HCT116 (cell line): ENCODE results near the gene TNFAIP2. TPM values are rescaled to one million over a fixed set of nuclear protein-coding genes. Genes with fewer than 3 reads are reported as not detected.

ENCODE experiments used
- ATAC-seq: fragments of 200-7000 bp; cut with Tn5 transposase; 2 replicates; pipeline ENCODE4 v1.9.1; 2020; ENCODE audit warnings: mild to moderate bottlenecking, moderate library complexity
- BruUV-seq: library from RNA; stranded (reverse); fragments of 400-500 nt; replicated peaks from 2 replicates; lab custom pipeline; 2021; lab: Mats Ljungman, UMichigan
- CTCF ChIA-PET: fragments of 300-600 bp; sonication (Branson Sonifier 250); formaldehyde crosslinking; loops from one replicate; lab custom pipeline; 2021; ENCODE audit warnings: antibody characterized with exemption; lab: Charles Lee
- POLR2A ChIA-PET: fragments of 300-600, 350-600 bp; sonication (Branson Sonifier 250); formaldehyde crosslinking; loops from one replicate; lab custom pipeline; 2021; ENCODE audit warnings: antibody characterized with exemption; lab: Charles Lee
- RAD21 ChIA-PET, 2 experiments: fragments of 300-600 bp; sonication (Branson Sonifier 250); formaldehyde crosslinking; loops; one replicate each; lab custom pipeline; 2023; ENCODE audit warnings: low total read pairs in 2 of 2; ENCODE audit not compliant: uncharacterized antibody in 2 of 2, unreplicated experiment in 2 of 2, low non-redundant PET in 1 of 2; lab: Charles Lee
- DNase-seq: peaks from one replicate; pipeline ENCODE4 v3.0.0-alpha.2; 2010; ENCODE audit warnings: low read depth, low spot score
- H2AFZ ChIP-seq: fragments of 200-600 bp; shearing (Covaris generic), sonication (generic); 2 replicates; pipeline ENCODE4 v1.6.1; 2017; ENCODE audit warnings: low read depth, mixed run types, mixed read lengths, antibody characterized with exemption, low read length; ENCODE audit not compliant: poor library complexity, severe bottlenecking
- H3K27ac ChIP-seq: 2 replicates; pipeline ENCODE4 v1.5.1; 2012; ENCODE audit warnings: low read depth, low read length
- H3K27me3 ChIP-seq: fragments of 200-600 bp; sonication (generic); 2 replicates; pipeline ENCODE4 v1.6.1; 2016; ENCODE audit warnings: mixed run types, low read length, mixed read lengths; ENCODE audit not compliant: insufficient read depth
- H3K36me3 ChIP-seq, 2 experiments: fragments of 200-500 bp in 1 of 2; fragments of 200-600 bp in 1 of 2; sonication (Bioruptor generic) in 1 of 2; sonication (generic) in 1 of 2; 2 replicates each; pipeline versions ENCODE4 v1.5.1 to v1.6.1; 2014 to 2016; ENCODE audit warnings: low read length in 2 of 2, inconsistent platforms in 1 of 2, mixed read lengths in 1 of 2, mixed run types in 1 of 2; ENCODE audit not compliant: insufficient read depth in 2 of 2, control insufficient read depth in 1 of 2
- H3K4me1 ChIP-seq, 2 experiments: fragments of 200-600 bp in 1 of 2; sonication (generic) in 1 of 2; 2 replicates each; pipeline versions ENCODE4 v1.5.1 to v1.6.1; 2012 to 2017; ENCODE audit warnings: low read length in 2 of 2, inconsistent platforms in 1 of 2, mild to moderate bottlenecking in 1 of 2, mixed read lengths in 1 of 2, mixed run types in 1 of 2, moderate library complexity in 1 of 2; ENCODE audit not compliant: insufficient read depth in 2 of 2, control insufficient read depth in 1 of 2
- H3K4me2 ChIP-seq: fragments of 200-600 bp; sonication (generic); 2 replicates; pipeline ENCODE4 v1.6.1; 2017; ENCODE audit warnings: mixed run types, low read length, mixed read lengths
- H3K4me3 ChIP-seq, 2 experiments: fragments of 200-600 bp in 1 of 2; sonication (generic) in 1 of 2; replicated peaks in 1 of 2; 2 replicates each; pipeline ENCODE4 v1.5.1; 2011 to 2016; ENCODE audit warnings: low read length in 2 of 2, control low read depth in 1 of 2, low read depth in 1 of 2, mild to moderate bottlenecking in 1 of 2, mixed read lengths in 1 of 2, mixed run types in 1 of 2
- H3K79me2 ChIP-seq: fragments of 200-600 bp; sonication (generic); 2 replicates; pipeline ENCODE4 v1.6.1; 2017; ENCODE audit warnings: mild to moderate bottlenecking, mixed run types, low read length, moderate library complexity, mixed read lengths; ENCODE audit not compliant: insufficient read depth
- H3K9ac ChIP-seq: fragments of 200-600 bp; sonication (generic); 2 replicates; pipeline ENCODE4 v1.6.1; 2016; ENCODE audit warnings: low read length, mixed read lengths
- H3K9me2 ChIP-seq: fragments of 200-600 bp; sonication (generic), shearing (Covaris generic); 2 replicates; pipeline ENCODE4 v1.6.1; 2017; ENCODE audit warnings: mixed run types, mild to moderate bottlenecking, moderate library complexity; ENCODE audit not compliant: insufficient read depth
- H3K9me3 ChIP-seq, 2 experiments: fragments of 200-500 bp in 1 of 2; fragments of 200-600 bp in 1 of 2; sonication (Bioruptor generic) in 1 of 2; sonication (generic) in 1 of 2; 2 replicates each; pipeline ENCODE4 v1.6.1; 2014 to 2017; ENCODE audit warnings: low read length in 2 of 2, mixed read lengths in 2 of 2, inconsistent platforms in 1 of 2, low read depth in 1 of 2, mild to moderate bottlenecking in 1 of 2, mixed run types in 1 of 2, moderate library complexity in 1 of 2; ENCODE audit not compliant: control insufficient read depth in 1 of 2, insufficient read depth in 1 of 2
- H4K20me1 ChIP-seq: fragments of 200-600 bp; sonication (generic), shearing (Covaris generic); 2 replicates; pipeline ENCODE4 v1.6.1; 2017; ENCODE audit warnings: mixed run types, mild to moderate bottlenecking, moderate library complexity; ENCODE audit not compliant: insufficient read depth
- CBX3 ChIP-seq: IDR thresholded peaks from 2 replicates; pipeline ENCODE4 v1.6.1; 2012; ENCODE audit warnings: low read depth
- EGR1 ChIP-seq: IDR thresholded peaks from 2 replicates; pipeline ENCODE4 v1.6.1; 2012; ENCODE audit warnings: low read depth
- ELF1 ChIP-seq: IDR thresholded peaks from 2 replicates; pipeline ENCODE4 v1.6.1; 2012; ENCODE audit warnings: low read depth, borderline replicate concordance
- EZH2phosphoT487 ChIP-seq: fragments of 200-600 bp; IDR thresholded peaks from 2 replicates; pipeline ENCODE4 v1.6.1; 2018; ENCODE audit warnings: antibody characterized with exemption, borderline replicate concordance
- JUND ChIP-seq: IDR thresholded peaks from 2 replicates; pipeline ENCODE4 v1.6.1; 2012
- MAX ChIP-seq: IDR thresholded peaks from 2 replicates; pipeline ENCODE4 v1.6.1; 2012
- POLR2A ChIP-seq: IDR thresholded peaks from 2 replicates; pipeline ENCODE4 v1.7.0; 2011; ENCODE audit warnings: borderline replicate concordance; ENCODE audit not compliant: insufficient read depth, insufficient read length; ENCODE audit errors: extremely low read depth
- POLR2AphosphoS5 ChIP-seq: IDR thresholded peaks from 2 replicates; pipeline ENCODE4 v1.6.1; 2011; ENCODE audit warnings: mild to moderate bottlenecking, low read depth, low read length, moderate library complexity
- RAD21 ChIP-seq: IDR thresholded peaks from 2 replicates; pipeline ENCODE4 v1.6.1; 2012; ENCODE audit warnings: low read depth, mild to moderate bottlenecking
- SIN3A ChIP-seq: IDR thresholded peaks from 2 replicates; pipeline ENCODE4 v1.6.1; 2012; ENCODE audit warnings: low read depth
- SRF ChIP-seq: IDR thresholded peaks from 2 replicates; pipeline ENCODE4 v1.6.1; 2012; ENCODE audit warnings: low read depth
- TCF7L2 ChIP-seq: IDR thresholded peaks from 2 replicates; pipeline ENCODE4 v1.7.0; 2011; ENCODE audit warnings: borderline replicate concordance, inconsistent platforms; ENCODE audit not compliant: insufficient read depth, insufficient read length; ENCODE audit errors: extremely low read depth
- YY1 ChIP-seq: IDR thresholded peaks from 2 replicates; pipeline ENCODE4 v1.6.1; 2011; ENCODE audit warnings: low read length, low read depth, moderate library complexity, mild to moderate bottlenecking; ENCODE audit not compliant: insufficient replicate concordance; ENCODE audit errors: extremely low read depth
- ZFX ChIP-seq: fragments of 450-650 bp; IDR thresholded peaks from 2 replicates; pipeline ENCODE4 v1.6.1; 2017
- ZNF274 ChIP-seq: fragments of 200-500 bp; sonication (Bioruptor generic); IDR thresholded peaks from 2 replicates; pipeline ENCODE4 v1.6.1; 2014; ENCODE audit warnings: mild to moderate bottlenecking, low read depth, low read length, inconsistent platforms
- intact Hi-C: fragments of 100-400 bp; cut with micrococcal nuclease; formaldehyde crosslinking; loops from 2 replicates; pipeline ENCODE4 v1.10.0; 2022
- total RNA-seq: library from RNA; stranded (reverse); gene quantifications from one replicate; pipeline ENCODE4 v1.2.1, GENCODE V29; 2021; ENCODE audit not compliant: unreplicated experiment
- TF ChIP-seq, protein P1 (sequence below), 3 experiments: fragments of 200-600 bp in 1 of 3; sonication (generic) in 1 of 3; IDR thresholded peaks in 2 of 3; conservative IDR thresholded peaks in 1 of 3; 2 replicates each; pipeline ENCODE4 v1.5.1; 2012 to 2017; ENCODE audit warnings: low read depth in 2 of 3, low read length in 2 of 3, antibody characterized with exemption in 1 of 3, borderline replicate concordance in 1 of 3, control low read depth in 1 of 3, mild to moderate bottlenecking in 1 of 3, mixed read lengths in 1 of 3, mixed run types in 1 of 3, moderate library complexity in 1 of 3; ENCODE audit not compliant: insufficient read depth in 1 of 3

The TNFAIP2 gene
- total RNA-seq, 1 experiment from 2014 or later: 74.8 TPM

DNA sequence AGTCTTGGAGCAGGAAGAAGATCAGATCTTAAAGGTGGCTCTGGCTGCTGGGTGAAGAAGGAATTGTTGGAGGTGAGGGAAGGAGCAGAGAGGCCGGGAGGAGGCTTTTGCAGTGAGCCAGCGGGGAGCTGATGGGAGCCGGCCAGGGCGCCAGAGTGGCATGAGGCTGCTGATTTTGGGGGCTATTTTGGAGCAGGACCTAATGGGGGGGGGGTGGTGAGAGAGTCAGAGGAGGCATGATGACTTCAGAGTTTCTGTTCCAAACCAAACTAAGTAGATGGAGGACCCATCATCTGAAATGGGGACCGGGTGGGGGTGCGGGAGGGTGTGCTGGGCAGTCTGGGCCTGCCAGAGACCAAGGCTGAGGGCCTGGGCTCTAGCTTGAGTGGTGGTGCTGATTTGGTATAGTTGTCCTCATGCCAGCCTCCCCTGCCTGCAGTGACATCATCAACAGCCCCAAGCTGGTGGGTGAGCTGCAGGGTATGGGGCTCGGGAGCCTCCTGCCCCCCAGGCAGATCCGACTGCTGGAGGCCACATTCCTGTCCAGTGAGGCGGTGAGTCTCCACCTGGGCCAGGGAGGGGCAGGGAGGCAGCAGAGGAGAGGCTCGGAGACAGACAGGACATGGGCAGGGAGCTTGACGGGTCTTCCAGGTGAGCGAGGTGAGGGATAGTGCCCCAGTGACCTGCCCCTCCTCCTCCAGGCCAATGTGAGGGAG, 6.2 kb downstream of the TNFAIP2 start:
- TF ChIP-seq MAX (no peak), SRF (no peak), EGR1 (no peak), CBX3 (no peak), YY1 (no peak), SIN3A (no peak)
- H3K36me3 ChIP-seq: peaks cover 7 to 18% of the 10 kb centered on the region in 2 experiments; a peak in 1 of 4 replicates
- ATAC-seq (peak; percentile 8; the same call in 1 of the 2 replicates), DNase-seq (no peak)
- no TSS peak for BruUV-seq
- peaks cover 6% of the 10 kb centered on the region; the same call in 1 of the 2 replicates for H3K79me2 ChIP-seq
- ChIA-PET CTCF (interaction anchor here (1.8 to 3.1 kb wide), 2 partner anchors 11 to 25 kb away, joined by 7 to 9 read pairs; no protein-coding TSS in a partner anchor), RAD21 (interaction anchor here (0.6 to 1.3 kb wide), 2 partner anchors 25 to 55 kb away, joined by 3 read pairs; no protein-coding TSS in a partner anchor), POLR2A (no interaction called here)
- no peaks in the 10 kb centered on the region for H3K9me3 ChIP-seq
- H3K9me2 ChIP-seq: no peaks in the 10 kb centered on the region
- intact Hi-C loops: no loop called here
- 0 out of 2 replicates have a peak overlapping the region, but pooled peaks have one; percentile 39 for H3K9ac ChIP-seq
- peaks cover 18 to 29% of the 10 kb centered on the region in 2 experiments for H3K4me1 ChIP-seq
- no peaks in the 10 kb centered on the region for H3K27me3 ChIP-seq
- peak overlapping the region; percentile 62 for H3K4me2 ChIP-seq
- H3K4me3 ChIP-seq: no peak overlapping the region
- H3K27ac ChIP-seq: peak overlapping the region; percentile 35; the same call in 1 of the 2 replicates
- H4K20me1 ChIP-seq: no peaks in the 10 kb centered on the region
- no peak overlapping the region for H2AFZ ChIP-seq

DNA sequence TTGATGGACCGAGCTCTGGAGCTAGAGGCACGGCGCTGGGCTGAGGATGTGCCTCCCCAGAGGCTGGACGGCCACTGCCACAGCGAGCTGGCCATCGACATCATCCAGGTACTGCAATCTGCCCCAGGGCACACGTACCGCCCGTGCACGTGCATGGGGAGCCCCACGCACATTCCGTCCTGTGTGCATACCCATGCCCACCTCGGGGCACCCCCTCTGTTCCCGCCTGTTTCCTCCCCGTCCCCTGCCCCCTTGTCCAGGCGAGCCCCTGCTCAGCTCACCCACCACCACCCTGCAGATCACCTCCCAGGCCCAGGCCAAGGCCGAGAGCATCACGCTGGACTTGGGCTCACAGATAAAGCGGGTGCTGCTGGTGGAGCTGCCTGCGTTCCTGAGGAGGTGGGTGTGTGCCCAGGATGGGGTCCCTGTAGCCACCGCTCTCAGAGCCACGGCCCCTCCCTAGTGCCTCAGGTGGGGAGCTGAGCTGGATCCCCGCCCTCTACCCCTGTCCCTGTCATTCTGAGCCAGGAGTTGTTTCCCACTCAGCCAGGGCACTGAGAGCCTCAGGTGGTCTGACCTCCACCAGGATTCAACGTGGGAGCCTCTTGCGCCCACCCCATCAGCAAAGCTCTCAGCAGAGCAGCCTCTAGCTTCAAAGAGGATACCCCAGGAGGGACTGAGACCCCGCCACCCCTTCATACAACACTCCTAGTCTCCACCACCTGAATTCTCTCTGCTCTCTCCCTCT, 6.9 kb downstream of the TNFAIP2 start:
- Histone ChIP-seq H2AFZ (no peak overlapping the region), H3K4me3 (no peak overlapping the region), H3K4me2 (no peak overlapping the region), H3K36me3 (peaks cover 8 to 18% of the 10 kb centered on the region in 2 experiments; a peak in 1 of 4 replicates), H3K79me2 (no peaks in the 10 kb centered on the region; the same call in 1 of the 2 replicates), H3K27me3 (no peaks in the 10 kb centered on the region), H3K9me3 (no peaks in the 10 kb centered on the region), H3K9me2 (no peaks in the 10 kb centered on the region), H4K20me1 (no peaks in the 10 kb centered on the region), H3K9ac (no peak overlapping the region), H3K27ac (no peak overlapping the region), H3K4me1 (peaks cover 18 to 27% of the 10 kb centered on the region in 2 experiments)
- ChIA-PET RAD21 (interaction anchor here in 1 of 2 experiments (1.3 kb wide), 1 partner anchor 25 kb away, joined by 3 read pairs; no protein-coding TSS in a partner anchor), CTCF (interaction anchor here (1.8 to 3.1 kb wide), 2 partner anchors 11 to 25 kb away, joined by 7 to 9 read pairs; no protein-coding TSS in a partner anchor), POLR2A (no interaction called here)
- no peak for DNase-seq
- BruUV-seq: no TSS peak
- intact Hi-C loops: no loop called here
- no peak for ATAC-seq
- TF ChIP-seq POLR2AphosphoS5 (no peak), RAD21 (no peak), CBX3 (no peak), TCF7L2 (no peak), EGR1 (no peak), SIN3A (no peak), JUND (no peak), ZNF274 (no peak), EZH2phosphoT487 (no peak), SRF (no peak), ELF1 (no peak), POLR2A (no peak), ZFX (no peak)
- TF ChIP-seq, protein P1, sequence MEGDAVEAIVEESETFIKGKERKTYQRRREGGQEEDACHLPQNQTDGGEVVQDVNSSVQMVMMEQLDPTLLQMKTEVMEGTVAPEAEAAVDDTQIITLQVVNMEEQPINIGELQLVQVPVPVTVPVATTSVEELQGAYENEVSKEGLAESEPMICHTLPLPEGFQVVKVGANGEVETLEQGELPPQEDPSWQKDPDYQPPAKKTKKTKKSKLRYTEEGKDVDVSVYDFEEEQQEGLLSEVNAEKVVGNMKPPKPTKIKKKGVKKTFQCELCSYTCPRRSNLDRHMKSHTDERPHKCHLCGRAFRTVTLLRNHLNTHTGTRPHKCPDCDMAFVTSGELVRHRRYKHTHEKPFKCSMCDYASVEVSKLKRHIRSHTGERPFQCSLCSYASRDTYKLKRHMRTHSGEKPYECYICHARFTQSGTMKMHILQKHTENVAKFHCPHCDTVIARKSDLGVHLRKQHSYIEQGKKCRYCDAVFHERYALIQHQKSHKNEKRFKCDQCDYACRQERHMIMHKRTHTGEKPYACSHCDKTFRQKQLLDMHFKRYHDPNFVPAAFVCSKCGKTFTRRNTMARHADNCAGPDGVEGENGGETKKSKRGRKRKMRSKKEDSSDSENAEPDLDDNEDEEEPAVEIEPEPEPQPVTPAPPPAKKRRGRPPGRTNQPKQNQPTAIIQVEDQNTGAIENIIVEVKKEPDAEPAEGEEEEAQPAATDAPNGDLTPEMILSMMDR (IDR thresholded peaks at IDR 0.05 in 2 of 3, conservative IDR thresholded peaks at IDR 0.05 in 1 of 3; ENCODE audit: borderline replicate concordance in 1 of 3, insufficient read depth in 1 of 3, low read depth in 2 of 3, low read length in 2 of 3): no peak
